ENCODE measurements around the gene TMEM63B.

- TF ChIP-seq CTCF (IDR thresholded peaks at IDR 0.05) = no peak
- TF ChIP-seq POLR2A (IDR thresholded peaks at IDR 0.05) = no peak
Observed at GRCh38 chr6:44192428-44193041, 65.2 kb downstream of the TMEM63B start.

Measured in heart left ventricle (tissue), 13 donors.